ENCODE measurements around the gene PHLDA3.

The PHLDA3 gene

DNA sequence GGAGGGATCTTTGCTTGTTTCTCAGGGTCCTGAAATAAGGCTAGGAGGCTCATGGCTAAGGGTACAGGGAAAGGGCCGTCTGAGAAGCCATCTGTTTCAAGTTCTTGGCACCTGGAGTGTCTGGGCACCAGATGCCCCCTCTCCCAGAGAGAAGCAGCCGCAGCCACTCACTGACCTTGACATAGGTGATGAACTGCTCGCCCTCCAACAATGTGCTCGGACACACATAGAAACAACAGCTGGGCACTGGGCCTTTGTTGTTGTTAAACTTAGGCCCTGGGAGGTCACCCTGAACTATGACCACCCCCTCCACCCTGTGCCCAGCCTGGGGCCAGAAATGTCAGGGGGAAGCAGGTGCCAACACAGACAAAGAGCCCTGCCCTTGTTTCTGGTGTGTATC is 38.2 kb downstream of the PHLDA3 start:
- no peak for FAIRE-seq
- DNase-seq (ENCODE audit: low spot score), result no peak

DNA sequence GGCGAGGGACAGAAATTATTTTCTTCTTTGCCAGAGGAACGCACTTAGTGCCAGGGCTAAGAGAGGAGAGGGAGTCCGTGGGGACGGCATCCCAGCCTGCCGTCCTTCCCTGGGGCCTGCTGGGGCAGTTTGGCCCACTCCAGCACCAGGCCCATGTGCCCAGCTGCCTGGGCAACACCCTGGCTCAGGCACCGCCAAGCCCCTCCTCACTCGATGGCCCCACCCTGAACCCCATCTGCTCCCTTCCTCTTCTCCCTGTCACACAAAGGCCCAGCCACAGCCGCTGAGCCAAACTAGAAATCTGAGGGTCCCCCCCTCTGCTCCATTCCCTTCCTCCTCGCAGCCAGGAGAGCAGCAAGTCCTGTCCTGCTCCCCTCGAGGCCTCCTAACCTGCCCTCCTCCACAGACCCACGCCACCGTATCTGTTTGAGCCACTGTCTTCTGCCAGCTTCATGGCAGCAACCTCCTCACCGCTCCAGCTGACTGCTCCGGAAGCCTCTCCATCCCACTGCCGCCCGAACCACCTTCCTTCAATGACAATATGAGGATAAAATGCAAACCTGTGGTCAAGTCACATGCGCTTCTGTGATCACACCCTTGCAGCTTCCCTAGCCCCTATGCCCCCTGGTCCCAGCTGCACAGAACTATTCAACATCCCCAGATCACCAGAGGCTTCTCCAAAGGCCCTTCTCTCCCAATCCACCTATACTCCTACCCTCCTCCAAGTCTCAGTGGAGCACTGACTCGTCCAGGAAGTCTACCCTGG is 39.1 kb downstream of the PHLDA3 start:
- DNase-seq (ENCODE audit: low spot score) (no peak), FAIRE-seq (no peak)

DNA sequence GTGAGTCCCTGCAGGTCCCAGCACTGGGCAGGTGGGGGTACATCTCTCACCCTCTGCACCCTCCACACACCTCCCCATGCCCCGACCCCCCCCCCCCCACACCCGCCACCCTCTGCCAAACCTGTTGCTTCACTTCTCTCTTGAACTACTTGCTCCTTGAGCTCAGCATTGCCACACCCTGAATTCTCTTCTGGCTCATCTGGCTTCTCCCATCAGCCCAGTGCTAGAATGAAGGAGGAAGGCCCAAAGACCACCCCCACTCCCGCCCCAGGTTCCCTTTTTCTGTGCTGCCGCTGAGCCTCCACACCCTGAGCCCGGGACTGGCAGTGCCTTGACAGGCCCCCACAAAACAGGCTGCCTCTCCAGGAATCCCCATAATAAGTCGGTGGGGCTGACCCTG is 41.0 kb downstream of the PHLDA3 start:
- no peak for FAIRE-seq

DNA sequence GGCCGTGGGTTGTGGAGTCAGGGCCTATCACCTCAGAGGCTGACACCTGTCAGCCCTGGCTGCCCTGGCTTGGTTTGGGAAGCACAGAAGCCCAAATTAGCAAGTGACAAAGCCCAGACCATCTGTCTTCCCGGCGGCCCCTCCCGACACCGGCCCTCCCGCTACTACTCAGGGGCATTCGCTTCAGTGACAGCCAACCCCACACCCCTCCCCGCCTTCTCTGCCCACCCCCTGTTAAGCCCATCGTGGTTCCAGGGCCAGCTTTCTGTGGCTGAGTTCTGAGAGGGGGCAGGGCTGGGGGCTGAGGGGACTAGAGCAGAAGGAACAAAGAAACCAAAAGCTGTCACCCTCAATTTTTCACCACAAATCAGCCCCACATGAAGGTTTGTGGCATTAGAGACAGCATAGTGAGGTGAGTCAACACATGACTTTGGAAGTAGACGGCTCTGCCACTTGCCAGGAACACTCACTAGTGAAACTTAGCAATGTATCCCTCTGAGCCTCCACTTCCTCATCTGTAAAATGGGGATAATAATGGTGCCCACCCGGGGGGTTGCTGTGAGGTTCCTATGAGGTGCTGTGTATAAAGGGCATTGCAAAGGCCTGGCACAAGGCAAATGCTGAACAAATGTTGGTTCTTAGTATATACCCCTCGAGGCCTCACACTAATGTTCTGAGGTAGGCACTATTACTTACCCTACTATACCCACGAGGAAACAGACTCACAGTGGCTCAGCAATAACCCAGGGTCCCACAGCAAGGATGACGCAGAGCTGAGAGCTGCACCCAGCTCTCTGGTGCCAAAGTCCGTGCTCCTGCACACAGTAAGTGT is 42.3 kb downstream of the PHLDA3 start:
- DNase-seq (ENCODE audit: low spot score) (no peak), FAIRE-seq (no peak)

More for the DNA sequence above, 41.0 kb downstream of the PHLDA3 start:
- DNase-seq (ENCODE audit: low spot score), result no peak

GRCh38 chr1:201424146-201424545 is 44.8 kb downstream of the PHLDA3 start:
- FAIRE-seq (no peak), DNase-seq (ENCODE audit: low spot score) (no peak)

GRCh38 chr1:201423655-201424054 is 45.3 kb downstream of the PHLDA3 start:
- DNase-seq (ENCODE audit: low spot score) (no peak), FAIRE-seq (no peak)

DNA sequence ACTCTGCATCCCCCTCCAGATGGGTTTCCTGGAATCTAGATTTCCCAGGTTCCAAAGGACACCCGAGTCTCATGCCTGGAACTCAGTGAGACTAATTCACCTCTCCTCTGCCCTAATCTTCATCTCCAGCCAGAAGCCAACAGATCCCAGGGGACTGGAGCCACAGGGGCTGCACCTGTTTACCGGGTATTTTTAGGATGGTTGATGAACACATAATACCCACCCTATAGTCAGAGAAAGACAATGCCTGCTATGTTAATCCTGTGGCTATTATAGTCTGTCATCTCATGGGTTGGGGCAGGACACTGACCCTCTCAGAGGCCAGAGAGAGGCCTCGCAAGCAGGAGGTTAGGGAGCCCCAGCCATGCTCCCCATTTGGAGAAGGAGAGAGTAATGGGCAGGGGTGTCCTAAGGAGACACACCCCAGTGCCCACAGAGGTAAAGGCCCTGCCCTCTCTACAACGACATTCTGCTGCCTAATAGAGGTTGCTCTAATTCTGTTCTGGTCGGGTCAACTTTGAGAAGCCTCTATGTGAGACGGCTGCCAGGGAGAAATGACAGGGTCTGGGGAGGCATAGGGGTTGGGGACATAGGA is 46.5 kb downstream of the PHLDA3 start:
- FAIRE-seq (no peak), DNase-seq (ENCODE audit: low spot score) (no peak)

GRCh38 chr1:201422026-201422425 is 47.0 kb downstream of the PHLDA3 start:
- FAIRE-seq, result no peak
- DNase-seq (ENCODE audit: low spot score), result no peak

DNA sequence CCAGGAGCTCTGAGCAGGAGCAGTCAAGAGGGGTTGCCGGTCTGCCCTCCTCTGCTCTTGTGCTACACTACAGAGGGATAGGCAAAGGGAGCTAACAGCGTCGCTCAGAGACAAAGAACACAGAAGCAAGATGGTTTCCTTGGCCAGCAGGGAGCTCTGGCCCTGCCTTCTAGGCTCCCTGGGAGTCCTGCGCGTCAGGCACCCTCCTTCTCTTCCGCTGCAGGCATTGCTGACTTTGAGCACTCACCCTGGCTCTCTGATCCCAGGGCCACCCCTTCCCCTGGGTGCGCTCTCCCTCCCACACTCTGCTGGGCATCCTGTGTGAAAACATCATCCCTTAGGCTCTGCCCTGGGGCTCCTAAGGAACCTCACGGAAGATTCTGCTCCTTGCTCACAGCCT is 47.9 kb downstream of the PHLDA3 start:
- FAIRE-seq (no peak), DNase-seq (ENCODE audit: low spot score) (no peak)

DNA sequence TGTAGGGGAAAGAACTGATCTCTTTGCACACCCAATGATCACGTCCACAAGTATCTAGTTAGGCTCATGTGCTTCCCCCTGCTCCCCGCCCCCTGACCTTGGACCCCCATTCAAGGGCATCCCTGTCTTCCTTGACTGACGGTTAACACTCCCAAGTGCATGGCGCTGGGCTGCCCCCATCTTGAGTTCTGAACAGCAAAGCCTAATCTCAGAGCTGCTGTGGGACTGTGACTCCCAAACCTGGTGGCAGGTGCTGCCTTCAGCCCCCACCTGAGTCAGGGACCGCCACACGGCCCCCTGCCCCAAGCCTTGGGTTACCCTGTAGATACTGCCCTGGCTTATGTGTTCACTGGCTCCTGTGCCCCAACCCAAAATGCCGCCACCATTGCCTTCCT is 48.4 kb downstream of the PHLDA3 start:
- FAIRE-seq, result no peak
- DNase-seq (ENCODE audit: low spot score), result no peak

DNA sequence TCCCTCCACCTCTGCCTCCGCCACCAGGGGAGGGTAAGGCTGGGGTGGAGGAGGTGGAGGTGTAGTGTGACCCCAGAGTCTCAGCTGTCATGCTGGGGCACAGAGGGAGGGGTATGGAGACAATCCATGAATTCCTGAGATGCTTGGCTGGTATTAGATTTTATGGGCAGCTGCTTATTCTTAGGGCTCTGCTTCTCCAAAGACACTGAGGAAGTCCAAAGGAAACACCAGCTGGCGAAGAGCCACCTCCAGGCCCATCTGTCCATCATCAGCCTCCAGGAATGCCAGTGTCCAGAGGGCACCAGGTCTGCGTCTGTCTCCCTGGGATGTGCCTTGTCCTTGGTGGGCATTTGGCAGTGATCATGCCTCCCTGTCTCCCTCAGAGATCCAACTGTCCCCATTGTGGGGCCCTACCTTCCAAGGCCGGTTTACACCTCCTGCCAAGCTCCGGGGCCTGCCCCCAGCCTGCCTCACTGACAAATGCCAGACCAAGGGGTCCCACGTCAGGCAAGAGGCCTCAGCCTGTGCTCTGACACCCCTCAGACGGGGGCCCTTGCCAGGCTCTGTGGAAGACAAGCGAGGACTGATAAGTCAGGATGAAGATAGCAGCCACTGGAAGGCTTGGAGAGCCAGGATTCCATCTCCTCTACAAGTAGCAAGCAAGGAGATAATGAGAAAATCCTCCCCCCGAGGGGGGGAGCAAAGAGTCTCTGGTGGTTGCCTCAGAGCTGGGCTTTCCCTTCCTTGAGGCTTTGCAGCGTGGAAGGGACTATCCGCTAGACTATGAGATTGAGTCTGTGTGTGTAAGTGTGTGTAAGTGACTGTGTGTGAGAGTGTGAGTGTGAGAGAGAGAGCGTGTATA is 49.0 kb downstream of the PHLDA3 start:
- no peak for DNase-seq (ENCODE audit: low spot score)
- FAIRE-seq, result no peak

- FAIRE-seq (no peak), DNase-seq (ENCODE audit: low spot score) (no peak)
Measured at GRCh38 chr1:201419256-201419655, 49.7 kb downstream of the PHLDA3 start.

DNA sequence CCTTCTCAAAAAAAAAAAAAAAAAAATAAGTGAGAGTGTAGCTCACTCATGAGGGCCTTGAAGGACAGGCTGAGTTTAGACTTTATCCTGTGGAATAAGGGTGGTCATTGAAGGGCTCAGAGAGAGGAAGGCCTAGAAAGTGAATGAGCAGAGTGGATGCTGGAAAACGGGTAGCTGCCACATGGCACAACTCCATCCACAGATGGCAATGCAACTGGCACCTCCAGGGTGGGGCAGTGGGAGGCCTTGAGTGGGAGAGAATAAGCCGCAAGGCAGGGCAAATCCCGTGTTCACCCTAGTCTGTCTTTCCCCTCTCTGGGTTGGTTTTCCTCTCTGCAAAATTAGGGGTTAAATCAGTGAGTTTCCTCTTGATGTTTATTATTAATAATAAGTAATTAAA is 50.5 kb downstream of the PHLDA3 start:
- no peak for FAIRE-seq
- DNase-seq (ENCODE audit: low spot score), result no peak

Measured in RCC 7860 (cell line).